Spleen (tissue), 11 donors: Measurements from ENCODE around the gene RALY. TPM values are rescaled to one million over a fixed set of nuclear protein-coding genes. Genes with fewer than 3 reads are reported as not detected.
A peak's percentile ranks its signal among the peaks of the same experiment; 100 is the strongest.

Source experiments
- DNase-seq: peaks from one replicate; pipeline ENCODE4 v3.0.0-alpha.2; 2020
- H3K27ac ChIP-seq, 8 donors: fragments of 200-600 bp; sonication (generic) in 7 of 8; 1 replicate in 4 of 8; 2 replicates in 4 of 8; pipeline versions ENCODE4 v1.5.0 to v1.8.0; 2016 to 2021; ENCODE audit warnings: inconsistent platforms in 4 of 8, mild to moderate bottlenecking in 4 of 8, moderate library complexity in 1 of 8
- H3K27me3 ChIP-seq, 7 donors: fragments of 200-600 bp; sonication (generic) in 6 of 7; replicated peaks in 1 of 7; 1 replicate in 4 of 7; 2 replicates in 3 of 7; pipeline versions ENCODE4 v1.5.0 to v1.8.0; 2016 to 2021; ENCODE audit warnings: inconsistent platforms in 3 of 7, mild to moderate bottlenecking in 1 of 7
- H3K36me3 ChIP-seq, 6 donors: fragments of 200-600 bp; sonication (generic) in 5 of 6; 1 replicate in 4 of 6; 2 replicates in 2 of 6; pipeline versions ENCODE4 v1.5.0 to v1.8.0; 2016 to 2021; ENCODE audit warnings: inconsistent platforms in 2 of 6
- H3K4me1 ChIP-seq, 6 donors: fragments of 200-600 bp; sonication (generic) in 5 of 6; 1 replicate in 3 of 6; 2 replicates in 3 of 6; pipeline versions ENCODE4 v1.5.0 to v1.8.0; 2016 to 2021; ENCODE audit warnings: inconsistent platforms in 3 of 6
- H3K4me3 ChIP-seq, 8 donors: fragments of 200-600 bp; sonication (generic) in 7 of 8; 1 replicate in 4 of 8; 2 replicates in 4 of 8; pipeline versions ENCODE4 v1.5.0 to v1.8.0; 2016 to 2021; ENCODE audit warnings: inconsistent platforms in 4 of 8, mild to moderate bottlenecking in 4 of 8, moderate library complexity in 2 of 8
- H3K9me3 ChIP-seq, 8 donors: fragments of 200-600 bp; sonication (generic) in 7 of 8; 1 replicate in 4 of 8; 2 replicates in 4 of 8; pipeline versions ENCODE4 v1.5.0 to v1.8.0; 2016 to 2021; ENCODE audit warnings: inconsistent platforms in 4 of 8
- CTCF ChIP-seq, 11 experiments: fragments of 200-600 bp in 7 of 11; fragments of 450-650 bp in 4 of 11; sonication (generic) in 4 of 11; IDR thresholded peaks in 8 of 11; conservative IDR thresholded peaks in 3 of 11; 1 replicate in 7 of 11; 2 replicates in 4 of 11; pipeline versions ENCODE4 v1.4.0 to v1.8.0; 2016 to 2021; ENCODE audit warnings: antibody characterized with exemption in 11 of 11, inconsistent platforms in 4 of 11, mild to moderate bottlenecking in 1 of 11
- POLR2A ChIP-seq, 3 donors: fragments of 450-650 bp; IDR thresholded peaks; one replicate each; pipeline ENCODE4 v1.5.1; 2017; ENCODE audit warnings: antibody characterized with exemption in 3 of 3, mild to moderate bottlenecking in 1 of 3
- POLR2AphosphoS5 ChIP-seq, 3 donors: sonication (generic); formaldehyde crosslinking; IDR thresholded peaks; one replicate each; pipeline ENCODE4 v1.5.1; 2017; ENCODE audit warnings: antibody characterized with exemption in 3 of 3
- WGBS, 5 donors: extraction: QIAGEN DNeasy Blood & Tissue Kit in 3 of 5; methylation state at CpG; one replicate each; pipeline versions ENCODE4 v1.1.5 to v1.1.7; 2013 to 2018; 5-methylcytosine and 5-hydroxymethylcytosine counted together
- intact Hi-C: fragments of 100-400 bp; cut with DNase I; formaldehyde crosslinking; loops from one replicate; pipeline ENCODE4 v1.15.0; 2023; ENCODE audit warnings: low total_unique reads
- polyA plus RNA-seq, 3 donors: library from polyadenylated mRNA; stranded (reverse); fragments of 200-250 nt; gene quantifications; one replicate each; pipeline ENCODE4 v1.2.1, GENCODE V29; 2013
- total RNA-seq, 7 donors: library from RNA; depleted of rRNA in 3 of 7; stranded (reverse); fragments of >200 nt in 3 of 7; fragmentation: NEBNext Ultra II Directional in 4 of 7; extraction: Animal tissue kit (Norgen Biotek cat#: 25700) in 4 of 7; gene quantifications; one replicate each; pipeline versions ENCODE4 v1.1.0 to v1.2.1, GENCODE V29; 2016 to 2021
- donor health status: healthy with polysubstance abuse.
- donor health status: DM: no; HTN: no; CAD: no; lungs with moderate emphysema.
- donor health status: DM: no; HTN: no; CAD: no.
- donor health status: Bipolar disorder and iron deficiency.
- donor health status: healthy.
- donor health status: DM: no; HTN: no; CAD: no.
- donor health status: DM: yes; HTN: yes; CAD: no.

The RALY gene
- total and polyA plus RNA-seq, 10 donors = 72.9 to 133 (median 99.7) TPM

- H3K4me1 ChIP-seq = peaks cover 10 to 100% (median 47%) of the 10 kb centered on the region in 6 donors
- DNase-seq = no peak
- H3K4me3 ChIP-seq = no peak overlapping the region
- H3K27me3 ChIP-seq = no peaks in the 10 kb centered on the region
- intact Hi-C loops = no loop called here
- TF ChIP-seq POLR2AphosphoS5 (IDR thresholded peaks at IDR 0.05) (no peak), CTCF (IDR thresholded peaks at IDR 0.05 in 8 of 11, conservative IDR thresholded peaks at IDR 0.05 in 3 of 11) (no peak), POLR2A (IDR thresholded peaks at IDR 0.05) (no peak)
- WGBS, 5 donors = 73 to 85% (median 78%) methylated on average over 4 of the region's 4 CpGs
- no peak overlapping the region for H3K27ac ChIP-seq
- H3K9me3 ChIP-seq = no peaks in the 10 kb centered on the region
- H3K36me3 ChIP-seq = peaks cover 0 to 28% (median 0%) of the 10 kb centered on the region in 6 donors
Measured at GRCh38 chr20:34047917-34048316, 54.2 kb downstream of the RALY start.

- Histone ChIP-seq H3K9me3 (no peaks in the 10 kb centered on the region), H3K4me1 (peaks cover 10 to 99% (median 53%) of the 10 kb centered on the region in 6 donors), H3K27me3 (no peaks in the 10 kb centered on the region), H3K36me3 (peaks cover 0 to 26% (median 0%) of the 10 kb centered on the region in 6 donors), H3K4me3 (no peak overlapping the region), H3K27ac (no peak overlapping the region)
- intact Hi-C loops = no loop called here
- DNase-seq = no peak
- WGBS, 5 donors = 52 to 94% (median 71%) methylated on average over 1 of the region's 1 CpG
- TF ChIP-seq POLR2A (IDR thresholded peaks at IDR 0.05) (no peak), CTCF (IDR thresholded peaks at IDR 0.05 in 8 of 11, conservative IDR thresholded peaks at IDR 0.05 in 3 of 11) (no peak), POLR2AphosphoS5 (IDR thresholded peaks at IDR 0.05) (no peak)
Measured at GRCh38 chr20:34049389-34049788, 55.7 kb downstream of the RALY start.

- Histone ChIP-seq H3K4me3 (no peak overlapping the region), H3K9me3 (no peaks in the 10 kb centered on the region), H3K27ac (no peak overlapping the region), H3K36me3 (peaks cover 0 to 19% (median 0%) of the 10 kb centered on the region in 6 donors), H3K27me3 (no peaks in the 10 kb centered on the region), H3K4me1 (peaks cover 10 to 99% (median 53%) of the 10 kb centered on the region in 6 donors)
- TF ChIP-seq POLR2A (IDR thresholded peaks at IDR 0.05) = no peak
- no peak for TF ChIP-seq CTCF (IDR thresholded peaks at IDR 0.05 in 8 of 11, conservative IDR thresholded peaks at IDR 0.05 in 3 of 11)
- no peak for TF ChIP-seq POLR2AphosphoS5 (IDR thresholded peaks at IDR 0.05)
- intact Hi-C loops = no loop called here
- no peak for DNase-seq
- 85 to 94% (median 92%) methylated on average over 4 of the region's 4 CpGs for WGBS, 5 donors
Measured at GRCh38 chr20:34049897-34050695, 56.4 kb downstream of the RALY start.

- H3K36me3 ChIP-seq = peaks cover 0 to 13% (median 0%) of the 10 kb centered on the region in 6 donors
- no peak for DNase-seq
- H3K27me3 ChIP-seq = no peaks in the 10 kb centered on the region
- H3K4me1 ChIP-seq = peaks cover 4 to 98% (median 48%) of the 10 kb centered on the region in 6 donors
- H3K4me3 ChIP-seq = no peak overlapping the region
- WGBS, 5 donors = 44 to 71% (median 69%) methylated on average over 2 of the region's 2 CpGs
- no peak for TF ChIP-seq POLR2A (IDR thresholded peaks at IDR 0.05)
- TF ChIP-seq POLR2AphosphoS5 (IDR thresholded peaks at IDR 0.05) = no peak
- TF ChIP-seq CTCF (IDR thresholded peaks at IDR 0.05 in 8 of 11, conservative IDR thresholded peaks at IDR 0.05 in 3 of 11) = no peak
- peak overlapping the region in 2 of 8 donors; percentile 12 to 28 for H3K27ac ChIP-seq
- no peaks in the 10 kb centered on the region for H3K9me3 ChIP-seq
- intact Hi-C loops = no loop called here
Measured at GRCh38 chr20:34052414-34052813, 58.7 kb downstream of the RALY start.
